WERI-Rb-1 (cell line): Measurements from ENCODE around the gene PRKAG2.

Experiments
- DNase-seq: peaks from one replicate; pipeline ENCODE4 v3.0.0-alpha.2; 2020
- H3K27ac ChIP-seq: fragments of 250-450 bp; sonication (Bioruptor Pico); 2 replicates; pipeline ENCODE4 v1.5.1; 2020; ENCODE audit warnings: mild to moderate bottlenecking, moderate library complexity
- H3K27me3 ChIP-seq: fragments of 250-450 bp; sonication (Bioruptor Pico); 2 replicates; pipeline ENCODE4 v1.5.1; 2021; ENCODE audit warnings: mild to moderate bottlenecking, low read depth, moderate library complexity; ENCODE audit not compliant: insufficient read depth, severe bottlenecking
- H3K36me3 ChIP-seq: fragments of 250-450 bp; sonication (Bioruptor Pico); 2 replicates; pipeline ENCODE4 v1.5.1; 2020; ENCODE audit warnings: mild to moderate bottlenecking, moderate library complexity
- H3K4me3 ChIP-seq: 2 replicates; pipeline ENCODE4 v1.5.1; 2011; ENCODE audit warnings: low read depth, mild to moderate bottlenecking, control low read depth, low read length
- H3K9me3 ChIP-seq: fragments of 250-450 bp; sonication (Bioruptor Pico); 2 replicates; pipeline ENCODE4 v1.5.1; 2021; ENCODE audit warnings: mild to moderate bottlenecking, moderate library complexity; ENCODE audit not compliant: severe bottlenecking
- CTCF ChIP-seq: IDR thresholded peaks from 2 replicates; pipeline ENCODE4 v1.5.1; 2011; ENCODE audit warnings: low read depth, mild to moderate bottlenecking, control low read depth, inconsistent platforms, low read length

The PRKAG2 gene

GRCh38 chr7:151860771-151861170 is 16.1 kb downstream of the PRKAG2 start:
- no peaks in the 10 kb centered on the region for H3K9me3 ChIP-seq
- TF ChIP-seq CTCF = no peak

GRCh38 chr7:151859948-151860685 is 16.8 kb downstream of the PRKAG2 start:
- no peaks in the 10 kb centered on the region for H3K9me3 ChIP-seq
- no peaks in the 10 kb centered on the region for H3K36me3 ChIP-seq
- no peak for DNase-seq
- H3K27me3 ChIP-seq = no peaks in the 10 kb centered on the region
- TF ChIP-seq CTCF = no peak
- H3K4me3 ChIP-seq = no peak overlapping the region
- no peak overlapping the region for H3K27ac ChIP-seq

More at GRCh38 chr7:151860771-151861170, 16.1 kb downstream of the PRKAG2 start:
- no peaks in the 10 kb centered on the region for H3K27me3 ChIP-seq
- DNase-seq = no peak
- H3K4me3 ChIP-seq = no peak overlapping the region
- no peak overlapping the region for H3K27ac ChIP-seq
- no peaks in the 10 kb centered on the region for H3K36me3 ChIP-seq

- Histone ChIP-seq H3K27me3 (no peaks in the 10 kb centered on the region), H3K4me3 (no peak overlapping the region), H3K27ac (no peak overlapping the region), H3K36me3 (no peaks in the 10 kb centered on the region), H3K9me3 (no peaks in the 10 kb centered on the region)
- DNase-seq = no peak
- TF ChIP-seq CTCF = no peak
Observed at GRCh38 chr7:151859111-151859947, 17.6 kb downstream of the PRKAG2 start.

GRCh38 chr7:151858456-151858855 is 18.5 kb downstream of the PRKAG2 start:
- Histone ChIP-seq H3K27me3 (no peaks in the 10 kb centered on the region), H3K36me3 (no peaks in the 10 kb centered on the region), H3K4me3 (no peak overlapping the region), H3K9me3 (no peaks in the 10 kb centered on the region), H3K27ac (no peak overlapping the region)
- TF ChIP-seq CTCF = no peak
- no peak for DNase-seq

- Histone ChIP-seq H3K4me3 (no peak overlapping the region), H3K27me3 (no peaks in the 10 kb centered on the region), H3K27ac (no peak overlapping the region), H3K9me3 (no peaks in the 10 kb centered on the region), H3K36me3 (no peaks in the 10 kb centered on the region)
- DNase-seq = no peak
- no peak for TF ChIP-seq CTCF
Observed at GRCh38 chr7:151857866-151858450, 19.0 kb downstream of the PRKAG2 start.
